ENCODE data around the gene CCDC187.

GRCh38 chr9:136204838-136205706 is 98.8 kb downstream of the CCDC187 start, which contains the start of gene LHX3:
- TF ChIP-seq CTCF (IDR thresholded peaks at IDR 0.05; ENCODE audit: low read depth, low read length, poor library complexity, severe bottlenecking): no peak
- no peak for TF ChIP-seq EZH2phosphoT487 (IDR thresholded peaks at IDR 0.05; ENCODE audit: borderline replicate concordance, low read length)
